HL-60 (cell line): ENCODE measurements around the gene AKAP3.
A peak's percentile ranks its signal among the peaks of the same experiment; 100 is the strongest.

ENCODE experiments used
- GABPA ChIP-seq: IDR thresholded peaks from 2 replicates; pipeline ENCODE4 v1.6.1; 2012; ENCODE audit warnings: low read depth
- POLR2AphosphoS5 ChIP-seq: IDR thresholded peaks from 2 replicates; pipeline ENCODE4 v1.6.1; 2012; ENCODE audit warnings: low read depth
- SPI1 ChIP-seq: IDR thresholded peaks from 2 replicates; pipeline ENCODE4 v1.6.1; 2012; ENCODE audit warnings: low read depth, mild to moderate bottlenecking, borderline replicate concordance
- TF ChIP-seq, protein P1 (sequence below): IDR thresholded peaks from one replicate; pipeline ENCODE4 v1.5.1; 2011; ENCODE audit warnings: low read length, control low read depth, inconsistent platforms; ENCODE audit not compliant: insufficient read depth
- TF ChIP-seq, protein P2 (sequence below): IDR thresholded peaks from 2 replicates; pipeline ENCODE4 v1.6.1; 2012; ENCODE audit warnings: low read depth; ENCODE audit not compliant: insufficient replicate concordance

DNA sequence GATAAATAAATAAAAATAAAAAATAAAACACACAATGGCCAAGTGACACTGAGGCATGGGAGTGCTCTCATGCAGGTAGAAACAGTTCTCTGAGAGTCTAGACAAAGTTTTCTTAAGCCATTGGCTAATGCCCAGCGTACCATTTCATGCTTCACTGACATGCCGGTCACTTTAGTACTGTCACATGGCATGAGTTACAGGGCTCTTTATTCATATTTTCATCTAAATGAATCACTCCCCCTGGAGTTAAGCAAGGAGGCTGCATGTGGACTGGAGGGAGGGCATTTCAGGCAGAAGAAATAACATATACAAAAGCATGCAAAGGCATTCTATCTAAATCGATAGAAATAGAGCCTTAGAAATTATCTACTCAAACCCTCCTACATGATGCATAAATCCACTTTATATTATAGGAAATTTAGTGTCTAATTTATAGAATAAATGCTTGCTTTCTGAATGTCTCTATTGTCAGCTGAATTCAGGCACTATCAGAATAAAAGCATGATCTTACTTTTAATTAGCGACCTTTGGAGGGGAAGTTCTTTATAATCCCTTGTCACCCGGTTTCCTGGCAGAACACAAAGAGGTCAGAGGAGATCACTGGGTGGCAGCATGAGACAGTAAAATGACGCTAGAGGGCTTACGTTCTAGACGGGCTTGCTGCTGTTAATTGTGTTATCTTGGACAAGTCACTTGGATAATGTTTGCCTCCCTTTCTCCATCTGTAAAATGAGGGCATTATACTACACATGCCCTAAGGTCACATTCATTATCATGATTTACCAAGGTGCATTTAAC, 69.3 kb downstream of the AKAP3 start:
- TF ChIP-seq SPI1 (peak; percentile 8; the same call in 1 of the 2 replicates), POLR2AphosphoS5 (no peak), GABPA (no peak)
- TF ChIP-seq, protein P1, sequence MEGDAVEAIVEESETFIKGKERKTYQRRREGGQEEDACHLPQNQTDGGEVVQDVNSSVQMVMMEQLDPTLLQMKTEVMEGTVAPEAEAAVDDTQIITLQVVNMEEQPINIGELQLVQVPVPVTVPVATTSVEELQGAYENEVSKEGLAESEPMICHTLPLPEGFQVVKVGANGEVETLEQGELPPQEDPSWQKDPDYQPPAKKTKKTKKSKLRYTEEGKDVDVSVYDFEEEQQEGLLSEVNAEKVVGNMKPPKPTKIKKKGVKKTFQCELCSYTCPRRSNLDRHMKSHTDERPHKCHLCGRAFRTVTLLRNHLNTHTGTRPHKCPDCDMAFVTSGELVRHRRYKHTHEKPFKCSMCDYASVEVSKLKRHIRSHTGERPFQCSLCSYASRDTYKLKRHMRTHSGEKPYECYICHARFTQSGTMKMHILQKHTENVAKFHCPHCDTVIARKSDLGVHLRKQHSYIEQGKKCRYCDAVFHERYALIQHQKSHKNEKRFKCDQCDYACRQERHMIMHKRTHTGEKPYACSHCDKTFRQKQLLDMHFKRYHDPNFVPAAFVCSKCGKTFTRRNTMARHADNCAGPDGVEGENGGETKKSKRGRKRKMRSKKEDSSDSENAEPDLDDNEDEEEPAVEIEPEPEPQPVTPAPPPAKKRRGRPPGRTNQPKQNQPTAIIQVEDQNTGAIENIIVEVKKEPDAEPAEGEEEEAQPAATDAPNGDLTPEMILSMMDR: peak; percentile 15
- TF ChIP-seq, protein P2, sequence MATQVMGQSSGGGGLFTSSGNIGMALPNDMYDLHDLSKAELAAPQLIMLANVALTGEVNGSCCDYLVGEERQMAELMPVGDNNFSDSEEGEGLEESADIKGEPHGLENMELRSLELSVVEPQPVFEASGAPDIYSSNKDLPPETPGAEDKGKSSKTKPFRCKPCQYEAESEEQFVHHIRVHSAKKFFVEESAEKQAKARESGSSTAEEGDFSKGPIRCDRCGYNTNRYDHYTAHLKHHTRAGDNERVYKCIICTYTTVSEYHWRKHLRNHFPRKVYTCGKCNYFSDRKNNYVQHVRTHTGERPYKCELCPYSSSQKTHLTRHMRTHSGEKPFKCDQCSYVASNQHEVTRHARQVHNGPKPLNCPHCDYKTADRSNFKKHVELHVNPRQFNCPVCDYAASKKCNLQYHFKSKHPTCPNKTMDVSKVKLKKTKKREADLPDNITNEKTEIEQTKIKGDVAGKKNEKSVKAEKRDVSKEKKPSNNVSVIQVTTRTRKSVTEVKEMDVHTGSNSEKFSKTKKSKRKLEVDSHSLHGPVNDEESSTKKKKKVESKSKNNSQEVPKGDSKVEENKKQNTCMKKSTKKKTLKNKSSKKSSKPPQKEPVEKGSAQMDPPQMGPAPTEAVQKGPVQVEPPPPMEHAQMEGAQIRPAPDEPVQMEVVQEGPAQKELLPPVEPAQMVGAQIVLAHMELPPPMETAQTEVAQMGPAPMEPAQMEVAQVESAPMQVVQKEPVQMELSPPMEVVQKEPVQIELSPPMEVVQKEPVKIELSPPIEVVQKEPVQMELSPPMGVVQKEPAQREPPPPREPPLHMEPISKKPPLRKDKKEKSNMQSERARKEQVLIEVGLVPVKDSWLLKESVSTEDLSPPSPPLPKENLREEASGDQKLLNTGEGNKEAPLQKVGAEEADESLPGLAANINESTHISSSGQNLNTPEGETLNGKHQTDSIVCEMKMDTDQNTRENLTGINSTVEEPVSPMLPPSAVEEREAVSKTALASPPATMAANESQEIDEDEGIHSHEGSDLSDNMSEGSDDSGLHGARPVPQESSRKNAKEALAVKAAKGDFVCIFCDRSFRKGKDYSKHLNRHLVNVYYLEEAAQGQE: no peak
